GM12801 (cell line): ENCODE measurements around the gene SPEF2.

Source experiments
- TF ChIP-seq, protein P1 (sequence below): IDR thresholded peaks from one replicate; pipeline ENCODE4 v1.5.1; 2011; ENCODE audit warnings: control low read depth; ENCODE audit not compliant: insufficient read length; ENCODE audit errors: extremely low read depth

Gene SPEF2

DNA sequence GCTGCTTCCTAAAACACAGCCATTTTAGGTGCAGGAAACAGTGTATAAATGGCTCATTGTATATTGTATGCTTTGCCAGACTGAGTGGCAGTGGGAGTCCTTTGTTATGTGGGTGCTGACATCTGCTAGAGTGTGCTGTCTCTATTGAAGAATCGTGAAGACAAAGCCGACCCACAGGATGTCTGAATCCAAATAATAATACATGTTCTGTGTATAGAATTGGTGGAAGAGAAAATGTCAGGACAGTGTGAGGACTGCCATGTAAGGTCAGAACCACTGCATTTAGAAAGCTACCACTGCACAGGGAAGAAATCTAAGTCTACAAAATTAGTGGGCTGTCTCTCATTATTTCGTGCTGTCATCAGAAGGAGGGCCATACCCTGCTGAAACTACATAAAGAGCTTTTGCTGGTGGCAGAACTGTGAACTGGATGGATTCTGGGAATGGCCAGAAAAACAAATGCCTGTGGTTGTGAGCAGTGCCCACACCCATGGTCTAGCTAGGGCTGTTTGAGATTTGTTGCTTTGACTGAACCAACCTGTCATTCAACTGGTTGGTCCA is 241.5 kb downstream of the SPEF2 start:
- TF ChIP-seq, protein P1, sequence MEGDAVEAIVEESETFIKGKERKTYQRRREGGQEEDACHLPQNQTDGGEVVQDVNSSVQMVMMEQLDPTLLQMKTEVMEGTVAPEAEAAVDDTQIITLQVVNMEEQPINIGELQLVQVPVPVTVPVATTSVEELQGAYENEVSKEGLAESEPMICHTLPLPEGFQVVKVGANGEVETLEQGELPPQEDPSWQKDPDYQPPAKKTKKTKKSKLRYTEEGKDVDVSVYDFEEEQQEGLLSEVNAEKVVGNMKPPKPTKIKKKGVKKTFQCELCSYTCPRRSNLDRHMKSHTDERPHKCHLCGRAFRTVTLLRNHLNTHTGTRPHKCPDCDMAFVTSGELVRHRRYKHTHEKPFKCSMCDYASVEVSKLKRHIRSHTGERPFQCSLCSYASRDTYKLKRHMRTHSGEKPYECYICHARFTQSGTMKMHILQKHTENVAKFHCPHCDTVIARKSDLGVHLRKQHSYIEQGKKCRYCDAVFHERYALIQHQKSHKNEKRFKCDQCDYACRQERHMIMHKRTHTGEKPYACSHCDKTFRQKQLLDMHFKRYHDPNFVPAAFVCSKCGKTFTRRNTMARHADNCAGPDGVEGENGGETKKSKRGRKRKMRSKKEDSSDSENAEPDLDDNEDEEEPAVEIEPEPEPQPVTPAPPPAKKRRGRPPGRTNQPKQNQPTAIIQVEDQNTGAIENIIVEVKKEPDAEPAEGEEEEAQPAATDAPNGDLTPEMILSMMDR = no peak

DNA sequence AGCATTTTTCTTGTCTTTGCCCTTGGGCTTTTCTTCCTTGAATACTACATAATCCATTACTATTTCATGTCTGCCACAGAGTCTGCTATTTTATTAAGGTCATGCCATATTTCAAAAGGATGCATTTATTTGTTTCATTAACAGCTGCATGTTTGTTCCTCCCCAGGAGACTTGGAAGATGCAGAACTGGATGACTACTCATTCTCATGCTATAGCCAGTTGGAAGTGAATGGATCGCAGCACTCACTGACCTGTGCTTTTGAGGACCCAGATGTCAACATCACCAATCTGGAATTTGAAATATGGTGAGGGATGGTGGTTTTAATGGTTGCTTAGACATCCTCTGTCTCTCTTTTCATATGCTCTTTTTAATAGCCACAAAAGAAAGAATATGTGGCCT is 243.0 kb downstream of the SPEF2 start:
- TF ChIP-seq, protein P1 = no peak

DNA sequence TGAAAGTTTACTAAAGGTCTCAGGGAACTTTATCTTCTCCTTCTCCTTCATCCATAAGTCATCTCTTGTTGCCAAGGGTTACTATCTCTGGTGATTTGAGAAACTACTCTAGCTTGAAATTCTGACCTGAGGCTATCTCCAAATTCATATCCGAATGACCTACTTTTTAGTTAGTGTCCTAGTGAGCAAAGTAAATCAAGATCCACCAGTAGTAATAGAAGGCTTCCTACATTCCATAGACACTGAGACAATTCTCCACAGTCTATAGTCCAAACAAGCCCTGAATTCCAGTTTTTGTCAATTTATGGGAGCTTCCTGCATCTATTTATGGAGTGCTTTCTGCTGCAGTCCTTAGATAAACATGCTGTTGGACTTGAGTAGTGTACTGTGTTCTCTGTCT is 244.1 kb downstream of the SPEF2 start:
- TF ChIP-seq, protein P1 = no peak

DNA sequence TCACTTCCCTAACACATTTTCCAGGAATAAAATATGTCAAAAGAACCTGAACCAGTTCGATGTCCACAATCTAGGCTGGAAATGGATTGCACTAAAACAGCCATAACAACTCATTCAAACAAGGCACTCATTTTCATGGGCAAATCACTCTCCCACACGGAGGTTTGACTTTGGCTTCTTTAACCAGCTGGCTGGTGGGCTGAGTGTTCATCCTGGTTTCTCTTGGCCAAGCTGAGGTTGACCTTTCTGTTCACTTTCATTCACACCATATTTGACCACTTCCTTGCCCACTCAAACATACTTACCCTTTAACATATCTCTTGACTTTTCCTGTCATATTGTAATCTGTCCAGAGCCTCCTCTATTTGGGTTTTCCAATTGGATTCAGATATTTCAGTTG is 244.5 kb downstream of the SPEF2 start:
- TF ChIP-seq, protein P1 = no peak

DNA sequence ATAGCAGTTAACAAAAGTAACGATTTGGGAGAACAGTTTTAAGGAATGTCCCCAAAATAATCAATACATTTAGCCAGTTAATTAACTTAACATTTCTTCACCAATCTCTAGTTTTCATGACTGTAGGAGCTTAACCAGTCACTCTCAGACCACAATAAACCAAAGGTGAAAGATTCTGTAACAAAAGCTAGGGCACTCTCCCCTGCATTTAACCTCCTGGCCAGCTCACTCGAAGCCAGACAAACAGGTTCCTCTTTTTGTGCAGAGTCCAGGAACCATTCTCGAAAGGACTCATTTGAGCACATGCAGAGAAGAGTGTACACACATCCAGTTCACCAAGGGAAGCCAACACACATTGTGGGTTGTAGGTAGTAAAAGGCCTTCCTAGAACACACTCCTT is 245.5 kb downstream of the SPEF2 start:
- TF ChIP-seq, protein P1 = no peak
